Activated T-helper 2 cell treated with anti-CD3 and anti-CD28 coated beads, Interferon-gamma antibody, Interleukin-2, Interleukin-4, amounts not matched to agents 10 μg/mL and 5 μg/mL and 100 μg/mL, durations not matched to agents 14 hours and 24 hours and 36 hours (primary cell): Measurements from ENCODE around the gene PAF1. TPM values are rescaled to one million over a fixed set of nuclear protein-coding genes. Genes with fewer than 3 reads are reported as not detected.

Experiments
- DNase-seq: peaks from one replicate; pipeline ENCODE4 v3.0.0; 2021; ENCODE audit warnings: low spot score
- H3K27ac Mint-ChIP-seq: one replicate; pipeline ENCODE4 v1.8.0; 2021; ENCODE audit warnings: mixed read lengths
- H3K27me3 Mint-ChIP-seq: one replicate; pipeline ENCODE4 v1.8.0; 2021; ENCODE audit warnings: low read depth, mixed read lengths
- H3K36me3 Mint-ChIP-seq: one replicate; pipeline ENCODE4 v1.8.0; 2021; ENCODE audit warnings: low read depth, mixed read lengths
- H3K4me1 Mint-ChIP-seq: one replicate; pipeline ENCODE4 v1.8.0; 2021; ENCODE audit warnings: low read depth, mixed read lengths
- H3K4me3 Mint-ChIP-seq: one replicate; pipeline ENCODE4 v1.8.0; 2021; ENCODE audit warnings: low read depth, mild to moderate bottlenecking, moderate library complexity, mixed read lengths
- H3K9me3 Mint-ChIP-seq: one replicate; pipeline ENCODE4 v1.8.0; 2021; ENCODE audit warnings: mixed read lengths
- intact Hi-C: fragments of 100-400 bp; cut with micrococcal nuclease; formaldehyde crosslinking; loops from one replicate; pipeline ENCODE4 v1.15.1; 2023
- total RNA-seq: library from RNA; stranded (reverse); gene quantifications from 2 replicates; pipeline ENCODE4 v1.2.3, GENCODE V29; 2022

Gene PAF1
- total RNA-seq, 1 donor from 2014 or later = 51.1 TPM

DNA sequence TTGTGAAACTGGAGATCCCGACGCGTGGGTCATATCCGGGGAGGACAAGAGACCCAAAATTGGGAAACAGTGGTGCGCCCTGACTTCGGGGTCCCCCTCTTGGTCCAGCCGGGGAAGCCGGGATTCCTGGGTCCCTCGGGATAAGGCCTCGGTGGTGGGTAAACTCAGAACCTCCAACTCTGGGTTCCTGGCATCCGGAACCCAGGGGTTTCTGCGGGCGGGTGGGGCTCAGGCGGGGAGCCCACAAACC, 16.4 kb upstream of the PAF1 start:
- Mint-ChIP-seq H3K27ac (peak overlapping the region; percentile 88), H3K4me3 (peak overlapping the region; percentile 97), H3K4me1 (peaks cover 46% of the 10 kb centered on the region), H3K9me3 (no peaks in the 10 kb centered on the region), H3K27me3 (no peaks in the 10 kb centered on the region), H3K36me3 (peaks cover 23% of the 10 kb centered on the region)
- no peak for DNase-seq
- intact Hi-C loops = loop anchor here (5.0 to 10.0 kb wide), 2 partner anchors 553 to 1390 kb away; partner anchors contain the start of gene EGLN2

- Mint-ChIP-seq H3K9me3 (no peaks in the 10 kb centered on the region), H3K36me3 (peaks cover 23% of the 10 kb centered on the region), H3K4me1 (peaks cover 51% of the 10 kb centered on the region), H3K27me3 (no peaks in the 10 kb centered on the region), H3K27ac (peak within 1 kb of the TSS; percentile 88), H3K4me3 (peak within 1 kb of the TSS; percentile 97)
- intact Hi-C loops = loop anchor here (5.0 to 10.0 kb wide), 2 partner anchors 552 to 1390 kb away; partner anchors contain the start of gene EGLN2
- DNase-seq = peak; percentile 82
These were observed 15.9 kb upstream of the PAF1 start, which contains the start of gene ZFP36 for GRCh38 chr19:39406656-39407409. Gene ZFP36 (plus strand): TSS chr19:39406847. CDS start chr19:39406905, 58 bp downstream.

DNA sequence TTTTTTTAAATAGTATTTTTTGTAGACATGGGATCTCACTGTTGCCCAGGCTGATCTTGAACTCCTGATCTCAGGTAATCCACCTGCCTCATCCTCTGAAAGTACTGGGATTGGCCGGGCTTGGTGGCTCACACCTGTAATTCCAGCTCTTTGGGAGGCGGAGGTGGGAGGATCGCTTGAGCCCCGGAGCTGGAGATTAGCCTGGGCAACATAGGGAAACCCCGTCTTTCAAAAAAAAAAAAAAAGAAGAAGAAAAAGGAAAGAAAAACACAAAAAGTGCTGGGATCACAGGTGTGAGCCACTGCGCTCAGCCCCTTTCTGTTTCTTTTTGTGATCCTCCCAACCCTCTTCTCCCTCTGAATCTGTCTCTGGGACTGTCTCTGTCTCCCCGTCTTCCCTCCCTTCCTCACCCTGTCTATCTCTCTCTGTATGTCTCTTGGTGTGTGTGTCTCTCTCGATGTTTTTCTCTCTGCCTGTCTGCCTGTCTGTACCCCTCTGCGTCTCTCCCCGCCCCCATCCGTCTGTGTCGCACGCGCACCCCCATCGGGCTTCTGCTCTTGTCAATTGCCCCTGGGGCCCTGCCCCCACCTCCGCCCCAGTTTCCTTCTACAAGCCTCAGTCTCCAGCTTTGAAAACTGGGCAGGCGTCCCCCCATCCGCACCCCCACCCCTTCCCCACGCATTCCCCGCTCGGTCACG, 15.2 kb upstream of the PAF1 start:
- Mint-ChIP-seq H3K4me1 (peaks cover 51% of the 10 kb centered on the region), H3K9me3 (no peaks in the 10 kb centered on the region), H3K27me3 (no peaks in the 10 kb centered on the region), H3K36me3 (peaks cover 22% of the 10 kb centered on the region), H3K27ac (peak overlapping the region; percentile 82), H3K4me3 (peak overlapping the region; percentile 83)
- intact Hi-C loops = loop anchor here (5.0 to 10.0 kb wide), 2 partner anchors 551 to 1391 kb away; partner anchors contain the start of gene EGLN2
- DNase-seq = peak; percentile 75

DNA sequence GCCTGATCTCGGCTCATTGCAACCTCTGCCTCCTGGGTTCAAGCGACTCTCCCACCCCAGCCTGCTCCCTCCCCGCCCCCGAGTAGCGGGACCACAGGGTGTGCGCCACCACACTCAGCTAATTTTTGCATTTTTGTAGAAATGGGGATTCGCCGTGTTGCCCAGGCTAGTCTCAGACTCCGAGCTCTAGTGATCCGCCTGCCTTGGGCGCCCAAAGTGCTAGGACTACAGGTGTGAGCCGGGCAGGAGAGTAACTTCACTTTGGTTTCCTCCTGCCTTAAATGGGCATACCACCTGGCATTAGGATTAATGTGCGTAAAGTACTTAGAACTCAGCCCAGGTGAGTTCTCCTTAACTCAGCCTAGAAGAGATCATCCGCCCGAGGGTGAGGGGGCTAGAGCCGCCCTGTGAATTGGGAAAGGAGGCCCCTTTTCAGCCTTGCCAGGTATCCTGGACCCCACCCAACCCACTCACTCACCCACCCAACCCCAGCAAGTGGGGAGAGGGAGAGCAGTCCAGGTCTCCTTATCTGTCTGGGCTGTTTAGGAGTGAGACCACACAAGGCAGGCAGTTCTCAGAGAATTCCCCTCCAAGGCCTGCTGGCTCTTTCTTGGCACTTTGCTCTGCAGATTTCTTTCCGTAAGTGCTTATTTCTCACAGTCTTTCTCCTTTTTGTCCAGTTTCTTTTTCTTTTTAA, 14.5 kb upstream of the PAF1 start:
- no peaks in the 10 kb centered on the region for H3K27me3 Mint-ChIP-seq
- peaks cover 49% of the 10 kb centered on the region for H3K4me1 Mint-ChIP-seq
- intact Hi-C loops = loop anchor here (5.0 to 10.0 kb wide), 2 partner anchors 551 to 1392 kb away; partner anchors contain the start of gene EGLN2
- H3K4me3 Mint-ChIP-seq = no peak overlapping the region
- no peaks in the 10 kb centered on the region for H3K9me3 Mint-ChIP-seq
- H3K27ac Mint-ChIP-seq = peak overlapping the region; percentile 28
- no peak for DNase-seq
- H3K36me3 Mint-ChIP-seq = peaks cover 19% of the 10 kb centered on the region

GRCh38 chr19:39403331-39404312, 12.7 kb upstream of the PAF1 start:
- Mint-ChIP-seq H3K36me3 (peaks cover 26% of the 10 kb centered on the region), H3K4me1 (peaks cover 53% of the 10 kb centered on the region), H3K27ac (peak overlapping the region; percentile 96), H3K9me3 (no peaks in the 10 kb centered on the region), H3K27me3 (no peaks in the 10 kb centered on the region), H3K4me3 (peak overlapping the region; percentile 79)
- intact Hi-C loops = loop anchor here (10.0 kb wide), 1 partner anchor 549 kb away; no protein-coding TSS in a partner anchor
- peak; percentile 89 for DNase-seq

- Mint-ChIP-seq H3K4me1 (peaks cover 54% of the 10 kb centered on the region), H3K27ac (peak overlapping the region; percentile 96), H3K36me3 (peaks cover 21% of the 10 kb centered on the region), H3K4me3 (peak overlapping the region; percentile 79), H3K27me3 (no peaks in the 10 kb centered on the region), H3K9me3 (no peaks in the 10 kb centered on the region)
- peak; percentile 81 for DNase-seq
- intact Hi-C loops = loop anchor here (10.0 kb wide), 1 partner anchor 548 kb away; no protein-coding TSS in a partner anchor
These were observed 11.7 kb upstream of the PAF1 start for GRCh38 chr19:39402346-39403300.

GRCh38 chr19:39401549-39402345, 10.8 kb upstream of the PAF1 start:
- H3K4me3 Mint-ChIP-seq = peak overlapping the region; percentile 79
- no peaks in the 10 kb centered on the region for H3K27me3 Mint-ChIP-seq
- peak overlapping the region; percentile 96 for H3K27ac Mint-ChIP-seq
- H3K36me3 Mint-ChIP-seq = peaks cover 16% of the 10 kb centered on the region
- peaks cover 58% of the 10 kb centered on the region for H3K4me1 Mint-ChIP-seq
- DNase-seq = peak; percentile 85
- intact Hi-C loops = loop anchor here (1.0 to 10.0 kb wide), 2 partner anchors 10 to 547 kb away; no protein-coding TSS in a partner anchor
- no peaks in the 10 kb centered on the region for H3K9me3 Mint-ChIP-seq

GRCh38 chr19:39401070-39401548, 10.2 kb upstream of the PAF1 start:
- peaks cover 16% of the 10 kb centered on the region for H3K36me3 Mint-ChIP-seq
- intact Hi-C loops = loop anchor here (1.0 to 10.0 kb wide), 2 partner anchors 10 to 546 kb away; no protein-coding TSS in a partner anchor

GRCh38 chr19:39400061-39400460, 9.2 kb upstream of the PAF1 start:
- no peak for DNase-seq
- peak overlapping the region; percentile 39 for H3K27ac Mint-ChIP-seq
- H3K27me3 Mint-ChIP-seq = no peaks in the 10 kb centered on the region
- no peaks in the 10 kb centered on the region for H3K9me3 Mint-ChIP-seq
- peaks cover 24% of the 10 kb centered on the region for H3K36me3 Mint-ChIP-seq
- intact Hi-C loops = loop anchor here (10.0 kb wide), 1 partner anchor 545 kb away; no protein-coding TSS in a partner anchor
- no peak overlapping the region for H3K4me3 Mint-ChIP-seq
- peaks cover 51% of the 10 kb centered on the region for H3K4me1 Mint-ChIP-seq

More at GRCh38 chr19:39401070-39401548, 10.2 kb upstream of the PAF1 start:
- Mint-ChIP-seq H3K27ac (peak overlapping the region; percentile 96), H3K9me3 (no peaks in the 10 kb centered on the region), H3K27me3 (no peaks in the 10 kb centered on the region), H3K4me3 (peak overlapping the region; percentile 79), H3K4me1 (peaks cover 56% of the 10 kb centered on the region)
- DNase-seq = no peak

DNA sequence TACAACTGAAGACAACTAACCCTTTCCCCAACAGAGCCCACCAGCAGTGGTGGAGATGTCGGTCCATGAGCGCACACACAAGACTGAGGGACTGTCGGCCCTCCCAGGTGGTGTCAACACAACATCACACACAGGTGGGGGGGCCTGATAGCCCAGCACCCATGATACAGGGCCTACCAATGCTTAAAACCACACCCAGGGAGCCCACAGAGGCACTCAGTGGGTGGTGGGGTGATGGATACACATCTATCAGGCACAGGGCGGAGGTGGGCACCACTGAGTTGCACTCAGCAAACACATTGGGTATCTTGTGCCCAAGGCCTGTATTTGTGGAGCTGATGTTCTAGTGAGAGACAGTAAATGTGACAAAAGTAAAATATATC, 8.8 kb upstream of the PAF1 start:
- no peaks in the 10 kb centered on the region for H3K27me3 Mint-ChIP-seq
- intact Hi-C loops = loop anchor here (5.0 to 10.0 kb wide), 2 partner anchors 133 to 545 kb away; partner anchors contain the start of gene EID2B
- H3K4me3 Mint-ChIP-seq = no peak overlapping the region
- H3K9me3 Mint-ChIP-seq = no peaks in the 10 kb centered on the region
- DNase-seq = no peak
- H3K27ac Mint-ChIP-seq = peak overlapping the region; percentile 39
- H3K4me1 Mint-ChIP-seq = peaks cover 52% of the 10 kb centered on the region
- H3K36me3 Mint-ChIP-seq = peaks cover 26% of the 10 kb centered on the region
